BLaER1 treated with 17β-estradiol and CSF1 and Interleukin-3, amounts not matched to agents 10 nM and 100 nM (cell line): ENCODE results near the gene UMPS.
"Not testable (repeated sequence)": the region's sequence is repeated elsewhere in the genome, so short reads cannot be mapped to it uniquely, and the experiment has no call there.

Experiments used
- H3K27ac ChIP-seq, 11 experiments: shearing (Covaris generic); formaldehyde crosslinking; 2 replicates each; pipeline ENCODE4 v1.8.1; 2022
- H3K27me3 ChIP-seq, 11 experiments: shearing (Covaris generic); formaldehyde crosslinking; 2 replicates each; pipeline ENCODE4 v1.8.1; 2022
- H3K36me3 ChIP-seq, 11 experiments: shearing (Covaris generic); formaldehyde crosslinking; 2 replicates each; pipeline ENCODE4 v1.8.1; 2022
- H3K4me1 ChIP-seq, 10 experiments: shearing (Covaris generic); formaldehyde crosslinking; 2 replicates each; pipeline ENCODE4 v1.8.1; 2022
- H3K4me2 ChIP-seq, 11 experiments: shearing (Covaris generic); formaldehyde crosslinking; 2 replicates each; pipeline ENCODE4 v1.8.1; 2022
- H3K4me3 ChIP-seq, 10 experiments: shearing (Covaris generic); formaldehyde crosslinking; 2 replicates each; pipeline ENCODE4 v1.8.1; 2022
- H3K9ac ChIP-seq, 11 experiments: shearing (Covaris generic); formaldehyde crosslinking; 2 replicates each; pipeline ENCODE4 v1.8.1; 2022
- H3K9me3 ChIP-seq, 11 experiments: shearing (Covaris generic); formaldehyde crosslinking; replicated peaks in 1 of 11; 2 replicates each; pipeline ENCODE4 v1.8.1; 2022
- H4K20me1 ChIP-seq, 11 experiments: shearing (Covaris generic); formaldehyde crosslinking; 2 replicates each; pipeline ENCODE4 v1.8.1; 2022
- Cebpa-rat ChIP-seq, 11 experiments: shearing (Covaris generic); IDR thresholded peaks; 2 replicates each; pipeline ENCODE4 v1.8.1; 2022

The UMPS gene

GRCh38 chr3:124747111-124747981, 17.1 kb downstream of the UMPS start:
- H3K9me3 ChIP-seq: peaks cover 0 to 12% (median 6%) of the 10 kb centered on the region in 11 experiments; a peak in 10 of 22 replicates
- no peaks in the 10 kb centered on the region for H3K4me1 ChIP-seq
- H3K27me3 ChIP-seq: no peaks in the 10 kb centered on the region
- no peak overlapping the region for H3K4me3 ChIP-seq
- H4K20me1 ChIP-seq: peaks cover 0 to 23% (median 6%) of the 10 kb centered on the region in 11 experiments; a peak in 7 of 22 replicates
- H3K27ac ChIP-seq: no peak overlapping the region
- peaks cover 46 to 67% (median 62%) of the 10 kb centered on the region in 11 experiments for H3K36me3 ChIP-seq
- TF ChIP-seq Cebpa-rat (IDR thresholded peaks at IDR 0.05): no peak
- H3K4me2 ChIP-seq: no peak overlapping the region
- no peak overlapping the region for H3K9ac ChIP-seq

GRCh38 chr3:124748560-124749198, 18.4 kb downstream of the UMPS start:
- Histone ChIP-seq H3K9me3 (peaks cover 0 to 12% (median 6%) of the 10 kb centered on the region in 11 experiments; a peak in 10 of 22 replicates), H3K36me3 (peaks cover 35 to 55% (median 52%) of the 10 kb centered on the region in 11 experiments), H3K27me3 (no peaks in the 10 kb centered on the region), H3K27ac (no peak overlapping the region), H3K4me3 (no peak overlapping the region), H4K20me1 (peaks cover 0 to 23% (median 5%) of the 10 kb centered on the region in 11 experiments; a peak in 6 of 22 replicates), H3K4me1 (no peaks in the 10 kb centered on the region), H3K4me2 (no peak overlapping the region), H3K9ac (no peak overlapping the region)
- no peak for TF ChIP-seq Cebpa-rat (IDR thresholded peaks at IDR 0.05)

DNA sequence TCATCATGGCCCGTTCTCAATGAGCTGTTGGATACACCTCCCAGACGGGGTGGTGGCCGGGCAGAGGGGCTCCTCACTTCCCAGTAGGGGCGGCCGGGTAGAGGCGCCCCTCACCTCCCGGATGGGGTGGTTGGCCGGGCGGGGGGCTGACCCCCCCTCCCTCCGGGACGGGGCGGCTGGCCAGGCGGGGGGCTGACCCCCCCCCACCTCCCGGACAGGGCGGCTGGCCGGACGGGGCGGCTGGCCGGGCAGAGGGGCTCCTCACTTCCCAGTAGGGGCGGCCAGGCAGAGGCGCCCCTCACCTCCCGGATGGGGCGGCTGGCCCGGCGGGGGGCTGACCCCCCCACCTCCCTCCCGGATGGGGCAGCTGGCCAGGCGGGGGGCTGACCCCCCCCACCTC, 19.6 kb downstream of the UMPS start:
- H3K9ac ChIP-seq, H3K4me3 ChIP-seq, H3K4me2 ChIP-seq, H3K27ac ChIP-seq, H3K4me1 ChIP-seq, H3K27me3 ChIP-seq: not testable (repeated sequence)
- H4K20me1 ChIP-seq: peaks cover 0 to 15% (median 0%) of the 10 kb centered on the region in 11 experiments; a peak in 6 of 22 replicates
- H3K36me3 ChIP-seq: peaks cover 23 to 43% (median 40%) of the 10 kb centered on the region in 11 experiments
- H3K9me3 ChIP-seq: peaks cover 0 to 12% (median 6%) of the 10 kb centered on the region in 11 experiments; a peak in 10 of 22 replicates

DNA sequence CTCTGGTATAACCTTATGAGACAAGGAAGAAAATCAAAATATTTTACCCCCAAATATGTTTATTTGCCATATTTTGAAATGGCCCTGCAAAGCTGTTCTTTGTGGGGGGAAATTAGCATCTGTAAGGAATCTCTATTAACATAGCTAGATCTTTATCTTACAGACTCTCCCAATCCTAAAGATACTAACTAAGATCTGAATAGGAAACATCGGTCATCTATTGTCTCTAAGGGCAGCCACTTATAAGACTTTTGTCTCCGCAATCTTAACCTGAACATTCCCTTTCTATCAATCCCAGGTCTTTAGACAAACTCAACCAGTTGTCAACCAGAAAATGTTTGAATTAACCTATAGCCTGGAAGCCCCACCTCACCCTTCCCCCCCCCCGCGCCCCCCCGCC, 21.2 kb downstream of the UMPS start:
- peaks cover 0 to 4% (median 0%) of the 10 kb centered on the region in 11 experiments; a peak in 2 of 22 replicates for H4K20me1 ChIP-seq
- H3K4me3 ChIP-seq: no peak overlapping the region
- no peaks in the 10 kb centered on the region for H3K27me3 ChIP-seq
- H3K36me3 ChIP-seq: peaks cover 7 to 27% (median 24%) of the 10 kb centered on the region in 11 experiments; a peak in 21 of 22 replicates
- no peak overlapping the region for H3K9ac ChIP-seq
- peaks cover 0 to 12% (median 6%) of the 10 kb centered on the region in 11 experiments; a peak in 10 of 22 replicates for H3K9me3 ChIP-seq
- no peaks in the 10 kb centered on the region for H3K4me1 ChIP-seq
- no peak for TF ChIP-seq Cebpa-rat (IDR thresholded peaks at IDR 0.05)
- no peak overlapping the region for H3K4me2 ChIP-seq
- H3K27ac ChIP-seq: no peak overlapping the region

GRCh38 chr3:124752051-124752450, 21.8 kb downstream of the UMPS start:
- peaks cover 0 to 12% (median 6%) of the 10 kb centered on the region in 11 experiments; a peak in 10 of 22 replicates for H3K9me3 ChIP-seq
- H3K9ac ChIP-seq: no peak overlapping the region
- no peaks in the 10 kb centered on the region for H3K4me1 ChIP-seq
- no peak overlapping the region for H3K4me3 ChIP-seq
- H4K20me1 ChIP-seq: peaks cover 0 to 3% (median 0%) of the 10 kb centered on the region in 11 experiments; a peak in 1 of 22 replicates
- TF ChIP-seq Cebpa-rat (IDR thresholded peaks at IDR 0.05): no peak
- no peaks in the 10 kb centered on the region for H3K27me3 ChIP-seq
- peaks cover 1 to 21% (median 18%) of the 10 kb centered on the region in 11 experiments; a peak in 21 of 22 replicates for H3K36me3 ChIP-seq
- H3K27ac ChIP-seq: no peak overlapping the region
- no peak overlapping the region for H3K4me2 ChIP-seq

DNA sequence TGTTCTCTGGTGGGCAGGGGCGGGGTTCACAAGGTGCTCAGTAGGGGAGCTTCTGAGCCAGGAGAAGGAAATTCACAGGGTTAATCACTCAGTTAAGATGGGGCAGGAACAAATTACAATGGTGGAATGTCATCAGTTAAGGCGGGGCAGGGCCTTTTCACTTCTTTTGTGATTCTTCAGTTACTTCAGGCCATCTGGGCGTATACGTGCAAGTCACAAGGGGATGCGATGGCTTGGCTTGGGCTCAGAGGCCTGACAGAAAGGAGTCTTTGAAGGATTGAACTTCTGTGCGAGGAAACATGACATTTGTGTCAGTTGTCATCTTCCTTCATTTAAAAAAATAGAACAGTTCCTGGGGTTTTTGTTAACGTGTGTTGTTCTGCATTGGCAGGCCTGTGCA, 27.7 kb downstream of the UMPS start:
- H3K9me3 ChIP-seq, H3K9ac ChIP-seq, H3K4me3 ChIP-seq, H4K20me1 ChIP-seq, H3K36me3 ChIP-seq, H3K27me3 ChIP-seq, H3K27ac ChIP-seq, H3K4me2 ChIP-seq: not testable (repeated sequence)
- H3K4me1 ChIP-seq: peaks cover 10 to 17% (median 15%) of the 10 kb centered on the region in 10 experiments

GRCh38 chr3:124758851-124759635, 28.8 kb downstream of the UMPS start:
- no peak for TF ChIP-seq Cebpa-rat (IDR thresholded peaks at IDR 0.05)
- H4K20me1 ChIP-seq: no peaks in the 10 kb centered on the region
- H3K36me3 ChIP-seq: peaks cover 0 to 12% (median 0%) of the 10 kb centered on the region in 11 experiments; a peak in 5 of 22 replicates
- H3K4me1 ChIP-seq: peaks cover 10 to 20% (median 15%) of the 10 kb centered on the region in 10 experiments
- H3K9ac ChIP-seq: no peak overlapping the region
- H3K4me3 ChIP-seq: no peak overlapping the region
- H3K9me3 ChIP-seq: no peaks in the 10 kb centered on the region
- H3K27me3 ChIP-seq: no peaks in the 10 kb centered on the region
- H3K4me2 ChIP-seq: no peak overlapping the region
- no peak overlapping the region for H3K27ac ChIP-seq

GRCh38 chr3:124759666-124760401, 29.6 kb downstream of the UMPS start:
- Histone ChIP-seq H3K4me3 (no peak overlapping the region), H3K9me3 (no peaks in the 10 kb centered on the region), H3K9ac (no peak overlapping the region), H3K27me3 (no peaks in the 10 kb centered on the region), H4K20me1 (no peaks in the 10 kb centered on the region), H3K27ac (no peak overlapping the region), H3K36me3 (peaks cover 0 to 20% (median 0%) of the 10 kb centered on the region in 11 experiments; a peak in 5 of 22 replicates), H3K4me1 (peaks cover 10 to 20% (median 16%) of the 10 kb centered on the region in 10 experiments), H3K4me2 (no peak overlapping the region)
- no peak for TF ChIP-seq Cebpa-rat (IDR thresholded peaks at IDR 0.05)
